HCT116 (cell line): ENCODE measurements around the gene RAPGEF6. TPM values are rescaled to one million over a fixed set of nuclear protein-coding genes. Genes with fewer than 3 reads are reported as not detected.

Experiments
- ATAC-seq: fragments of 200-7000 bp; cut with Tn5 transposase; 2 replicates; pipeline ENCODE4 v1.9.1; 2020; ENCODE audit warnings: mild to moderate bottlenecking, moderate library complexity
- BruUV-seq: library from RNA; stranded (reverse); fragments of 400-500 nt; replicated peaks from 2 replicates; lab custom pipeline; 2021; lab: Mats Ljungman, UMichigan
- CTCF ChIA-PET: fragments of 300-600 bp; sonication (Branson Sonifier 250); formaldehyde crosslinking; loops from one replicate; lab custom pipeline; 2021; ENCODE audit warnings: antibody characterized with exemption; lab: Charles Lee
- POLR2A ChIA-PET: fragments of 300-600, 350-600 bp; sonication (Branson Sonifier 250); formaldehyde crosslinking; loops from one replicate; lab custom pipeline; 2021; ENCODE audit warnings: antibody characterized with exemption; lab: Charles Lee
- RAD21 ChIA-PET, 2 experiments: fragments of 300-600 bp; sonication (Branson Sonifier 250); formaldehyde crosslinking; loops; one replicate each; lab custom pipeline; 2023; ENCODE audit warnings: low total read pairs in 2 of 2; ENCODE audit not compliant: uncharacterized antibody in 2 of 2, unreplicated experiment in 2 of 2, low non-redundant PET in 1 of 2; lab: Charles Lee
- DNase-seq: peaks from one replicate; pipeline ENCODE4 v3.0.0-alpha.2; 2010; ENCODE audit warnings: low read depth, low spot score
- H2AFZ ChIP-seq: fragments of 200-600 bp; shearing (Covaris generic), sonication (generic); 2 replicates; pipeline ENCODE4 v1.6.1; 2017; ENCODE audit warnings: low read depth, mixed run types, mixed read lengths, antibody characterized with exemption, low read length; ENCODE audit not compliant: poor library complexity, severe bottlenecking
- H3K27ac ChIP-seq: 2 replicates; pipeline ENCODE4 v1.5.1; 2012; ENCODE audit warnings: low read depth, low read length
- H3K27me3 ChIP-seq: fragments of 200-600 bp; sonication (generic); 2 replicates; pipeline ENCODE4 v1.6.1; 2016; ENCODE audit warnings: mixed run types, low read length, mixed read lengths; ENCODE audit not compliant: insufficient read depth
- H3K36me3 ChIP-seq, 2 experiments: fragments of 200-500 bp in 1 of 2; fragments of 200-600 bp in 1 of 2; sonication (Bioruptor generic) in 1 of 2; sonication (generic) in 1 of 2; 2 replicates each; pipeline versions ENCODE4 v1.5.1 to v1.6.1; 2014 to 2016; ENCODE audit warnings: low read length in 2 of 2, inconsistent platforms in 1 of 2, mixed read lengths in 1 of 2, mixed run types in 1 of 2; ENCODE audit not compliant: insufficient read depth in 2 of 2, control insufficient read depth in 1 of 2
- H3K4me1 ChIP-seq, 2 experiments: fragments of 200-600 bp in 1 of 2; sonication (generic) in 1 of 2; 2 replicates each; pipeline versions ENCODE4 v1.5.1 to v1.6.1; 2012 to 2017; ENCODE audit warnings: low read length in 2 of 2, inconsistent platforms in 1 of 2, mild to moderate bottlenecking in 1 of 2, mixed read lengths in 1 of 2, mixed run types in 1 of 2, moderate library complexity in 1 of 2; ENCODE audit not compliant: insufficient read depth in 2 of 2, control insufficient read depth in 1 of 2
- H3K4me2 ChIP-seq: fragments of 200-600 bp; sonication (generic); 2 replicates; pipeline ENCODE4 v1.6.1; 2017; ENCODE audit warnings: mixed run types, low read length, mixed read lengths
- H3K4me3 ChIP-seq, 2 experiments: fragments of 200-600 bp in 1 of 2; sonication (generic) in 1 of 2; replicated peaks in 1 of 2; 2 replicates each; pipeline ENCODE4 v1.5.1; 2011 to 2016; ENCODE audit warnings: low read length in 2 of 2, control low read depth in 1 of 2, low read depth in 1 of 2, mild to moderate bottlenecking in 1 of 2, mixed read lengths in 1 of 2, mixed run types in 1 of 2
- H3K79me2 ChIP-seq: fragments of 200-600 bp; sonication (generic); 2 replicates; pipeline ENCODE4 v1.6.1; 2017; ENCODE audit warnings: mild to moderate bottlenecking, mixed run types, low read length, moderate library complexity, mixed read lengths; ENCODE audit not compliant: insufficient read depth
- H3K9ac ChIP-seq: fragments of 200-600 bp; sonication (generic); 2 replicates; pipeline ENCODE4 v1.6.1; 2016; ENCODE audit warnings: low read length, mixed read lengths
- H3K9me2 ChIP-seq: fragments of 200-600 bp; sonication (generic), shearing (Covaris generic); 2 replicates; pipeline ENCODE4 v1.6.1; 2017; ENCODE audit warnings: mixed run types, mild to moderate bottlenecking, moderate library complexity; ENCODE audit not compliant: insufficient read depth
- H3K9me3 ChIP-seq, 2 experiments: fragments of 200-500 bp in 1 of 2; fragments of 200-600 bp in 1 of 2; sonication (Bioruptor generic) in 1 of 2; sonication (generic) in 1 of 2; 2 replicates each; pipeline ENCODE4 v1.6.1; 2014 to 2017; ENCODE audit warnings: low read length in 2 of 2, mixed read lengths in 2 of 2, inconsistent platforms in 1 of 2, low read depth in 1 of 2, mild to moderate bottlenecking in 1 of 2, mixed run types in 1 of 2, moderate library complexity in 1 of 2; ENCODE audit not compliant: control insufficient read depth in 1 of 2, insufficient read depth in 1 of 2
- H4K20me1 ChIP-seq: fragments of 200-600 bp; sonication (generic), shearing (Covaris generic); 2 replicates; pipeline ENCODE4 v1.6.1; 2017; ENCODE audit warnings: mixed run types, mild to moderate bottlenecking, moderate library complexity; ENCODE audit not compliant: insufficient read depth
- CEBPB ChIP-seq: IDR thresholded peaks from 2 replicates; pipeline ENCODE4 v1.6.1; 2012; ENCODE audit warnings: low read depth
- EZH2 ChIP-seq: fragments of 200-600 bp; sonication (generic); IDR thresholded peaks from 2 replicates; pipeline ENCODE4 v1.6.1; 2017; ENCODE audit warnings: antibody characterized with exemption, mixed run types
- EZH2phosphoT487 ChIP-seq: fragments of 200-600 bp; IDR thresholded peaks from 2 replicates; pipeline ENCODE4 v1.6.1; 2018; ENCODE audit warnings: antibody characterized with exemption, borderline replicate concordance
- FOSL1 ChIP-seq: IDR thresholded peaks from 2 replicates; pipeline ENCODE4 v1.6.1; 2012; ENCODE audit warnings: low read depth
- POLR2AphosphoS5 ChIP-seq: IDR thresholded peaks from 2 replicates; pipeline ENCODE4 v1.6.1; 2011; ENCODE audit warnings: mild to moderate bottlenecking, low read depth, low read length, moderate library complexity
- SIN3A ChIP-seq: IDR thresholded peaks from 2 replicates; pipeline ENCODE4 v1.6.1; 2012; ENCODE audit warnings: low read depth
- SP1 ChIP-seq: IDR thresholded peaks from 2 replicates; pipeline ENCODE4 v1.6.1; 2012; ENCODE audit warnings: low read depth
- SRF ChIP-seq: IDR thresholded peaks from 2 replicates; pipeline ENCODE4 v1.6.1; 2012; ENCODE audit warnings: low read depth
- ZNF274 ChIP-seq: fragments of 200-500 bp; sonication (Bioruptor generic); IDR thresholded peaks from 2 replicates; pipeline ENCODE4 v1.6.1; 2014; ENCODE audit warnings: mild to moderate bottlenecking, low read depth, low read length, inconsistent platforms
- intact Hi-C: fragments of 100-400 bp; cut with micrococcal nuclease; formaldehyde crosslinking; loops from 2 replicates; pipeline ENCODE4 v1.10.0; 2022
- total RNA-seq: library from RNA; stranded (reverse); gene quantifications from one replicate; pipeline ENCODE4 v1.2.1, GENCODE V29; 2021; ENCODE audit not compliant: unreplicated experiment
- TF ChIP-seq, protein P1 (sequence below): IDR thresholded peaks from 2 replicates; pipeline ENCODE4 v1.6.1; 2012; ENCODE audit warnings: low read depth
- TF ChIP-seq, protein P2 (sequence below): IDR thresholded peaks from 2 replicates; pipeline ENCODE4 v1.6.1; 2011; ENCODE audit warnings: mild to moderate bottlenecking, low read length, moderate library complexity; ENCODE audit not compliant: insufficient replicate concordance; ENCODE audit errors: extremely low read depth

Gene RAPGEF6
- total RNA-seq, 1 experiment from 2014 or later = 18.4 TPM

GRCh38 chr5:131615957-131616356 lies 19.1 kb downstream of the RAPGEF6 start:
- intact Hi-C loops = no loop called here
- POLR2A ChIA-PET = no interaction called here
- RAD21 ChIA-PET = no interaction called here
- peaks cover under 1 to 22% of the 10 kb centered on the region in 2 experiments; a peak in 3 of 4 replicates for H3K4me1 ChIP-seq
- H3K9me2 ChIP-seq = no peaks in the 10 kb centered on the region
- no TSS peak for BruUV-seq
- 0 out of 2 replicates have a peak, but pooled peaks cover 9% of the 10 kb centered on the region for H4K20me1 ChIP-seq
- H2AFZ ChIP-seq = no peak overlapping the region
- H3K9me3 ChIP-seq = no peaks in the 10 kb centered on the region
- TF ChIP-seq FOSL1 (no peak), ZNF274 (no peak), EZH2 (no peak), SRF (no peak)
- TF ChIP-seq, protein P1, sequence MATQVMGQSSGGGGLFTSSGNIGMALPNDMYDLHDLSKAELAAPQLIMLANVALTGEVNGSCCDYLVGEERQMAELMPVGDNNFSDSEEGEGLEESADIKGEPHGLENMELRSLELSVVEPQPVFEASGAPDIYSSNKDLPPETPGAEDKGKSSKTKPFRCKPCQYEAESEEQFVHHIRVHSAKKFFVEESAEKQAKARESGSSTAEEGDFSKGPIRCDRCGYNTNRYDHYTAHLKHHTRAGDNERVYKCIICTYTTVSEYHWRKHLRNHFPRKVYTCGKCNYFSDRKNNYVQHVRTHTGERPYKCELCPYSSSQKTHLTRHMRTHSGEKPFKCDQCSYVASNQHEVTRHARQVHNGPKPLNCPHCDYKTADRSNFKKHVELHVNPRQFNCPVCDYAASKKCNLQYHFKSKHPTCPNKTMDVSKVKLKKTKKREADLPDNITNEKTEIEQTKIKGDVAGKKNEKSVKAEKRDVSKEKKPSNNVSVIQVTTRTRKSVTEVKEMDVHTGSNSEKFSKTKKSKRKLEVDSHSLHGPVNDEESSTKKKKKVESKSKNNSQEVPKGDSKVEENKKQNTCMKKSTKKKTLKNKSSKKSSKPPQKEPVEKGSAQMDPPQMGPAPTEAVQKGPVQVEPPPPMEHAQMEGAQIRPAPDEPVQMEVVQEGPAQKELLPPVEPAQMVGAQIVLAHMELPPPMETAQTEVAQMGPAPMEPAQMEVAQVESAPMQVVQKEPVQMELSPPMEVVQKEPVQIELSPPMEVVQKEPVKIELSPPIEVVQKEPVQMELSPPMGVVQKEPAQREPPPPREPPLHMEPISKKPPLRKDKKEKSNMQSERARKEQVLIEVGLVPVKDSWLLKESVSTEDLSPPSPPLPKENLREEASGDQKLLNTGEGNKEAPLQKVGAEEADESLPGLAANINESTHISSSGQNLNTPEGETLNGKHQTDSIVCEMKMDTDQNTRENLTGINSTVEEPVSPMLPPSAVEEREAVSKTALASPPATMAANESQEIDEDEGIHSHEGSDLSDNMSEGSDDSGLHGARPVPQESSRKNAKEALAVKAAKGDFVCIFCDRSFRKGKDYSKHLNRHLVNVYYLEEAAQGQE = no peak
- DNase-seq = no peak
- H3K4me2 ChIP-seq = no peak overlapping the region
- no peak overlapping the region for H3K27ac ChIP-seq
- ATAC-seq = no peak
- H3K9ac ChIP-seq = no peak overlapping the region
- peaks cover 100% of the 10 kb centered on the region for H3K79me2 ChIP-seq
- no peaks in the 10 kb centered on the region for H3K36me3 ChIP-seq
- no peak overlapping the region for H3K4me3 ChIP-seq
- H3K27me3 ChIP-seq = no peaks in the 10 kb centered on the region
- CTCF ChIA-PET = interaction anchor here (1.5 kb wide), 1 partner anchor 26 kb away, joined by 3 read pairs; no protein-coding TSS in a partner anchor

- Histone ChIP-seq H3K27ac (no peak overlapping the region), H3K9me2 (no peaks in the 10 kb centered on the region), H3K4me1 (peaks cover 6 to 35% of the 10 kb centered on the region in 2 experiments; a peak in 3 of 4 replicates), H3K4me3 (no peak overlapping the region), H3K36me3 (no peaks in the 10 kb centered on the region), H3K27me3 (no peaks in the 10 kb centered on the region), H3K79me2 (peaks cover 99% of the 10 kb centered on the region), H2AFZ (no peak overlapping the region), H3K9ac (no peak overlapping the region), H4K20me1 (no peaks in the 10 kb centered on the region), H3K4me2 (no peak overlapping the region), H3K9me3 (no peaks in the 10 kb centered on the region)
- ChIA-PET POLR2A (interaction anchor here (0.8 kb wide), 1 partner anchor 10 kb away, joined by 3 read pairs; no protein-coding TSS in a partner anchor), RAD21 (no interaction called here), CTCF (interaction anchor here (1.0 kb wide), 1 partner anchor 24 kb away, joined by 3 read pairs; no protein-coding TSS in a partner anchor)
- TF ChIP-seq, protein P2, sequence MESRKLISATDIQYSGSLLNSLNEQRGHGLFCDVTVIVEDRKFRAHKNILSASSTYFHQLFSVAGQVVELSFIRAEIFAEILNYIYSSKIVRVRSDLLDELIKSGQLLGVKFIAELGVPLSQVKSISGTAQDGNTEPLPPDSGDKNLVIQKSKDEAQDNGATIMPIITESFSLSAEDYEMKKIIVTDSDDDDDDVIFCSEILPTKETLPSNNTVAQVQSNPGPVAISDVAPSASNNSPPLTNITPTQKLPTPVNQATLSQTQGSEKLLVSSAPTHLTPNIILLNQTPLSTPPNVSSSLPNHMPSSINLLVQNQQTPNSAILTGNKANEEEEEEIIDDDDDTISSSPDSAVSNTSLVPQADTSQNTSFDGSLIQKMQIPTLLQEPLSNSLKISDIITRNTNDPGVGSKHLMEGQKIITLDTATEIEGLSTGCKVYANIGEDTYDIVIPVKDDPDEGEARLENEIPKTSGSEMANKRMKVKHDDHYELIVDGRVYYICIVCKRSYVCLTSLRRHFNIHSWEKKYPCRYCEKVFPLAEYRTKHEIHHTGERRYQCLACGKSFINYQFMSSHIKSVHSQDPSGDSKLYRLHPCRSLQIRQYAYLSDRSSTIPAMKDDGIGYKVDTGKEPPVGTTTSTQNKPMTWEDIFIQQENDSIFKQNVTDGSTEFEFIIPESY = no peak
- TF ChIP-seq EZH2phosphoT487 (no peak), SIN3A (no peak), SRF (no peak), CEBPB (no peak), POLR2AphosphoS5 (no peak), SP1 (no peak), FOSL1 (no peak)
- intact Hi-C loops = no loop called here
- BruUV-seq = no TSS peak
- ATAC-seq (no peak), DNase-seq (no peak)
Observed at GRCh38 chr5:131613423-131613822, 21.6 kb downstream of the RAPGEF6 start.
